ENCODE measurements around the gene CADM2.

The CADM2 gene

GRCh38 chr3:84984429-84984828 lies 25.6 kb downstream of the CADM2 start:
- DNase-seq (ENCODE audit: low read depth, low spot score): no peak

GRCh38 chr3:84985795-84986194 lies 27.0 kb downstream of the CADM2 start:
- no peak for DNase-seq (ENCODE audit: low read depth, low spot score)

- no peak for DNase-seq (ENCODE audit: low read depth, low spot score)
Observed at GRCh38 chr3:84987706-84988504, 29.1 kb downstream of the CADM2 start.

GRCh38 chr3:84989102-84989501 lies 30.3 kb downstream of the CADM2 start:
- DNase-seq (ENCODE audit: low read depth, low spot score): no peak

GRCh38 chr3:84991422-84991900 lies 32.7 kb downstream of the CADM2 start:
- no peak for DNase-seq (ENCODE audit: low read depth, low spot score)

GRCh38 chr3:84993956-84994355 lies 35.2 kb downstream of the CADM2 start:
- no peak for DNase-seq (ENCODE audit: low read depth, low spot score)

GRCh38 chr3:84998545-84998944 lies 39.8 kb downstream of the CADM2 start:
- no peak for DNase-seq (ENCODE audit: low read depth, low spot score)

GRCh38 chr3:85003479-85003878 lies 44.7 kb downstream of the CADM2 start:
- no peak for DNase-seq (ENCODE audit: low read depth, low spot score)

- no peak for DNase-seq (ENCODE audit: low read depth, low spot score)
Observed at GRCh38 chr3:85004147-85004546, 45.4 kb downstream of the CADM2 start.

- DNase-seq (ENCODE audit: low read depth, low spot score): no peak
Observed at GRCh38 chr3:85005946-85006345, 47.2 kb downstream of the CADM2 start.

GRCh38 chr3:85007195-85008094 lies 48.7 kb downstream of the CADM2 start:
- no peak for DNase-seq (ENCODE audit: low read depth, low spot score)

- no peak for DNase-seq (ENCODE audit: low read depth, low spot score)
Observed at GRCh38 chr3:85020828-85021227, 62.0 kb downstream of the CADM2 start.

GRCh38 chr3:85030052-85030451 lies 71.3 kb downstream of the CADM2 start:
- DNase-seq (ENCODE audit: low read depth, low spot score): no peak

- no peak for DNase-seq (ENCODE audit: low read depth, low spot score)
Observed at GRCh38 chr3:85037203-85037602, 78.4 kb downstream of the CADM2 start.

GRCh38 chr3:85041001-85041400 lies 82.2 kb downstream of the CADM2 start:
- DNase-seq (ENCODE audit: low read depth, low spot score): no peak

- DNase-seq (ENCODE audit: low read depth, low spot score): no peak
Observed at GRCh38 chr3:85041562-85042055, 82.8 kb downstream of the CADM2 start.

GRCh38 chr3:85050821-85051220 lies 92.0 kb downstream of the CADM2 start:
- DNase-seq (ENCODE audit: low read depth, low spot score): no peak

GRCh38 chr3:85051786-85052185 lies 93.0 kb downstream of the CADM2 start:
- no peak for DNase-seq (ENCODE audit: low read depth, low spot score)

GRCh38 chr3:85053626-85054025 lies 94.8 kb downstream of the CADM2 start:
- no peak for DNase-seq (ENCODE audit: low read depth, low spot score)

GRCh38 chr3:85054579-85054978 lies 95.8 kb downstream of the CADM2 start:
- no peak for DNase-seq (ENCODE audit: low read depth, low spot score)

GRCh38 chr3:85068911-85069310 lies 110.1 kb downstream of the CADM2 start:
- no peak for DNase-seq (ENCODE audit: low read depth, low spot score)

- DNase-seq (ENCODE audit: low read depth, low spot score): no peak
Observed at GRCh38 chr3:85074003-85074402, 115.2 kb downstream of the CADM2 start.

Measured in activated naive CD8-positive, alpha-beta T cell treated with anti-CD3 and anti-CD28 coated beads, Interleukin-2, amount 50 U/mL, for 16 hours (primary cell).